Esophagus muscularis mucosa (tissue), 3 donors: ENCODE results near the gene FOSL2.

Source experiments
- EP300 ChIP-seq: sonication (generic); formaldehyde crosslinking; IDR thresholded peaks from one replicate; pipeline ENCODE4 v1.6.1; 2017; ENCODE audit warnings: antibody characterized with exemption
- TF ChIP-seq, protein P1 (sequence below), 3 experiments: fragments of 200-600 bp in 2 of 3; fragments of 450-650 bp in 1 of 3; sonication (generic) in 2 of 3; IDR thresholded peaks; one replicate each; pipeline ENCODE4 v1.5.1; 2017 to 2019; ENCODE audit warnings: antibody characterized with exemption in 3 of 3, mild to moderate bottlenecking in 2 of 3, moderate library complexity in 1 of 3

DNA sequence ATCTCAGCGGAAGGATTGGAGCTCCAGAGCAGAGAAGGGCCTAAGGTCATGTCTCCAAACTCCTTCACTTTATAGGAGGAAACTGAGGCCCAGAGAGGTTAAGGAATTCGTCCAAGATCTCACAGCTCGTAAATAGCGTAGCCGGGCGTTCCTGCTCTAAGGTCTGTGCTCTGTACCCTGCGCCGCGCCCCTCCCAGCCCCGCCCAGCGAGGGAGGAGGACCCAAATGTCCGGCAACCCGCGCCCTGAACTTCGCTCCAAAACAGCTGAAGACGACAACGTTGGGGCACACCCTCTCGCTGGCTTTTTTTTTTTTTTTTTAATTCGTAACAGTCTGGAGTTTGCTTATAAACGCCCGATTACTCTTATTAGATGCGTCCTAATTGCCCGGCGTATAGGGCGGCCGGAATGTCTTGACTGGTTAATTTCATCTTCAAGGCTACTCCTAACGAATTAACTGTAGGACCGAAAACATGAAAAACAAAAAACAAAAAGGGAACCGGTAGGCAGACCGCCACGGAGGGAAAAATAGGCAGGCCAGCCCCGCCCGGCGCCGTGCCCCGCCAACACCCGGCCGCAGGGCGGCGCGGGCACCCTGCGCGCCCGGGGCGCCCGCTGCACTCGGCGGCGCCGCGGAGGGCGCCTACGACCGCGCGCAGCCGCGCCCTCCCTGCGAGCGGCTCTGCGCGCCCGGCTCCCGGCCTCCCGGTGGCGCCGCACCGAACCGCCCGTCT, 928 bp upstream of the FOSL2 start:
- TF ChIP-seq, protein P1, sequence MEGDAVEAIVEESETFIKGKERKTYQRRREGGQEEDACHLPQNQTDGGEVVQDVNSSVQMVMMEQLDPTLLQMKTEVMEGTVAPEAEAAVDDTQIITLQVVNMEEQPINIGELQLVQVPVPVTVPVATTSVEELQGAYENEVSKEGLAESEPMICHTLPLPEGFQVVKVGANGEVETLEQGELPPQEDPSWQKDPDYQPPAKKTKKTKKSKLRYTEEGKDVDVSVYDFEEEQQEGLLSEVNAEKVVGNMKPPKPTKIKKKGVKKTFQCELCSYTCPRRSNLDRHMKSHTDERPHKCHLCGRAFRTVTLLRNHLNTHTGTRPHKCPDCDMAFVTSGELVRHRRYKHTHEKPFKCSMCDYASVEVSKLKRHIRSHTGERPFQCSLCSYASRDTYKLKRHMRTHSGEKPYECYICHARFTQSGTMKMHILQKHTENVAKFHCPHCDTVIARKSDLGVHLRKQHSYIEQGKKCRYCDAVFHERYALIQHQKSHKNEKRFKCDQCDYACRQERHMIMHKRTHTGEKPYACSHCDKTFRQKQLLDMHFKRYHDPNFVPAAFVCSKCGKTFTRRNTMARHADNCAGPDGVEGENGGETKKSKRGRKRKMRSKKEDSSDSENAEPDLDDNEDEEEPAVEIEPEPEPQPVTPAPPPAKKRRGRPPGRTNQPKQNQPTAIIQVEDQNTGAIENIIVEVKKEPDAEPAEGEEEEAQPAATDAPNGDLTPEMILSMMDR (IDR thresholded peaks at IDR 0.05) = peak in 1 of 3 experiments; percentile 25
- peak; percentile 52 for TF ChIP-seq EP300
